ENCODE data around the gene CACNA1F.
A peak's percentile ranks its signal among the peaks of the same experiment; 100 is the strongest.

Gene CACNA1F

DNA sequence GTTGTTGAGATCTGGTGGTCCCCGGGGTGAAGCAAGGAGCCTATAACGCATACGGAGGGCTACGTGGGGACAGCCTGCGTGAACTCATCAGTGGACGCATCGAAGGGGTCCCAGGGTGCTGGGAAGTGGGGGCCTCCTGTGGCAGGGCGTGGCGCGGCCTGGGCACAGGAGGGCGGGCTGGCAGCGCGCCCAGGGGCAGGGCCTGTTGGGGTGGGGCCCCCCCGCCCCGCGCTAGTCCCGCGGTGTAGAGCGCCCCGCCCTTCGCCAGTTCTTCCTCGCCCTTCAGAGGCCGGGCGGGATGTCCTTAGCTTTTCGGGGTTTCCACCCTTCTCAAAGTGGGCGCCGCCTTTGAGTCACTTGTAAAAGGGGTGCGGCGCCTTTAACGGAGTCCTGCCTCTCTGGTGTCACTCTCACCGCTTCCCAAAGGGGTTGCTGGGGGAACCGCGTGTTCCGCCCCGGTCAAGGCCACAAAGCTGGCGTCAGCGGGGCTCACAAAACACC, 60.8 kb downstream of the CACNA1F start:
- no peak for DNase-seq

DNA sequence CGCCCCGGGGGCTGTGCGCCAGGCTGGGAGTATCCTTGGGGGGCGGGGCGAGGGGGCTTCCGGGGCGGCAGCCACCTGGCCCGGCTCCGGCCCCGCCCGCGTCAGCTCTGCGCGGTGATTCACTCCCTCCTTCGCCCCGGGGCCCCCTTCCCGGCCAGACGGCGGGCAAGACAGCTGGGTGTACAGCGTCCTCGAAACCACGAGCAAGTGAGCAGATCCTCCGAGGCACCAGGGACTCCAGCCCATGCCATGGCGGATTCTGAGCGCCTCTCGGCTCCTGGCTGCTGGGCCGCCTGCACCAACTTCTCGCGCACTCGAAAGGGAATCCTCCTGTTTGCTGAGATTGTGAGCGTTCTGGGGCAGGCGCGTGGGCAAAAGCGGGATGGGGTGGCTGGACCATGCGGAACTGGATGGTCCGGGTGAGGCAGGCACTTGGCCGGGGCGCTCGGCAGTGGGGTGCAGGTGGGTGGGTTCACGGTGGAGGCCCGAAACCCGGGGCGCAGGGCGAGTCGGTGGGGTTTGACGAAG, 61.3 kb downstream of the CACNA1F start, which contains the start of gene PLP2:
Gene PLP2, plus strand, starts transcription at position 147 of the 528 bp plus-strand sequence. Its CDS starts 103 bp downstream, at position 250.
- peak; percentile 63 for DNase-seq

DNA sequence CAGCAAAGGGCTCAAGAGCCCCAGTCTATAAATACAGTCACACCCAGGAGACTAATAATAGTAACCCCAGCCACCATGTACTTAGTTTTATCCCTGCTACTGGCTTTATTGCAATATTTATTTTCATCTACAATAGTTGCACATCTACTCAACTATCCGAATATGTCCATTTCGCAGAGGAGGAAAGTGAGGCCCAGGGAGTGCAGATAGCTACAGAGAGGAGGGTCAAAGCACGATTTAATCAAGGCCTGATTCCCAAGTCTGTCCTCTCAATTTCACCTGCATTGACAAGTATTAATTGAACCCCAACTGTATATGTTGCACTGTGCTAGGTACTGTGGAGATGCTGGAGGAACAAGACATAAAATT, 65.4 kb downstream of the CACNA1F start:
- DNase-seq: no peak

GRCh38 chrX:49166914-49167739, 66.0 kb downstream of the CACNA1F start:
- DNase-seq: peak; percentile 82

DNA sequence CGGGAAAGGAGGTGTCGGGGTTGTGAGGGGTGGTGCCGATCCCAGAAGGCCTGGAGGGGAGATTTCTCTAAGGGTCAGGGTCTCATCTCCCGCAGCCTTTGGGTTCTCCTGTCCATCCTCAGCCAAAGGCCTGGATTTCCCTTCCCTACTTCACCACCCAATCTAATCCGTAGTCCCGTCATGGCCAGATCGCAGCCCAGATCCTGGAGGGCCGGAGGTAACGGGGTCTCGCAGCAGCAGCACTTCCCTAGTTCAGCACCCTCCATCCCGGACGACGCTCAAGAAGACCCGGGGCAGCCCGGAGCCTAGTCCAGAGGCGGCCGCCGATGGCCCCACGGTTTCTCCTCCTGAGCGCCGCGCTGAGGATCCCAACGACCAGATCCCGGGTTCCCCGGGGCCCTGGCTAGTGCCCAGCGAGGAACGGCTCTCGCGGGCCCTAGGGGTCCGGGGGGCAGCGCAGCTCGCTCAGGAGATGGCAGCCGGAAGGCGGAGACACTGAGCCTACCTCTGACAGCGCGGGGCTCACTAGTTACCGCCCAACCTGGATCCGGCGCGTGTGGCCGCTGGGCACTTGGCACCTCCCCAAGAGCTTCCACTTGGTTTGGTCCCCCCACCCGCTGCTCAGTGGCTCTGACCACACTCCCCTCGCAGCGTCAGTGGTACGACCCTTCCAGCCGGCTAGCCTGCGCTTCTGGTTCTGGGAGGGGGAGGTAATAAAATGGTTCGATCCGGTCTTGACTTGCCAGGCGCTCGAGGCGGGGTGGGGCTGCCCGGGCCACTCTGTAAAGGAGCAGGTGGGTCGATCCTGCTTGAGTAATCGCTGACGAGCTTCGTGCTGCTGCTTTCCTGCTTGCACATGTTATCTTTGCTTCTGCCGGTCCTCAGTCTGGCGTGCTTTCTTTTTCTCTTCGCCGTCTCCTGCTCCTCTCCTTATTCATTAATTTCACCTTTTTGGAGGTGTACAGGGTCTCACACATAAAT, 66.9 kb downstream of the CACNA1F start:
- peak; percentile 81 for DNase-seq

GRCh38 chrX:49164589-49165360, 68.4 kb downstream of the CACNA1F start:
- no peak for DNase-seq

- peak; percentile 91 for DNase-seq
Observed at GRCh38 chrX:49163555-49164419, 69.4 kb downstream of the CACNA1F start.

GRCh38 chrX:49162620-49163019, 70.5 kb downstream of the CACNA1F start, which contains the start of gene MAGIX:
Gene MAGIX, plus strand, starts transcription at chrX:49162758. Its CDS starts 132 bp downstream, at chrX:49162890.
- no peak for DNase-seq

DNA sequence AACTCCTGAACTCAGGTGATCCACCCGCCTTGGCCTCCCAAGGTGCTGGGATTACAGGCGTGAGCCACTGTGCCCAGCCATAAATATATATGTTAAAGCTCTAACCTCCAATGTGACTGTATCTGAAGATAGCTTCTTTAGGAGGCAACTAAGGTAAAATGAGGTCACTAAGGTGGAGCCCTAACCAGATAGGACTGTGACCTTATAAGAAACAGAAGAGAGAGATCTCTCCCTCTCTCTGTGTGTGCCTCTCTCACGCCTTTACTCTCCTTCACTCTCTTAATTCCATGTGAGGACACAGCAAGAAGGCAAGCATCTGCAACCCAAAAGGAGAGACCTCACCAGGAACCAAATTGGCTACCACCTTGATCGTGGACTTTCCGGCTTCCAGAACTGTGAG, 71.5 kb downstream of the CACNA1F start:
- DNase-seq: no peak

DNA sequence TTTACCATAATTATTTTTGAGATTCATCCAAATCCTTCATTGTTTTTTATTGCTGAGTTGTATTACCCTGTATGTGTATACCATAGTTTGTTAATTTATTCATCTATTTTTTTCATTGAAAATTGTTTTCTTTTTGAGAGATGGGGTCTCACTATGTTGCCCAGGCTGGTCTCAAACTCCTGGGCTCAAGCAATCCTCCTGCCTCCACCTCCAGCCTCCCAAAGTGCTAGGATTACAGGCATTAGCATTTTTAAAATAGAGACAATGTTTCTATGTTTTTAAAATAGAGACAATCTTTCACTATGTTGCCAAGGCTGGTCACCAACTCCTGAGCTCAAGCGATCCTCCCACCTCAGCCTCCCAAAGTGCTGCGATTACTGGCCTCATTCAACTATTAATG, 72.2 kb downstream of the CACNA1F start:
- DNase-seq: no peak

DNA sequence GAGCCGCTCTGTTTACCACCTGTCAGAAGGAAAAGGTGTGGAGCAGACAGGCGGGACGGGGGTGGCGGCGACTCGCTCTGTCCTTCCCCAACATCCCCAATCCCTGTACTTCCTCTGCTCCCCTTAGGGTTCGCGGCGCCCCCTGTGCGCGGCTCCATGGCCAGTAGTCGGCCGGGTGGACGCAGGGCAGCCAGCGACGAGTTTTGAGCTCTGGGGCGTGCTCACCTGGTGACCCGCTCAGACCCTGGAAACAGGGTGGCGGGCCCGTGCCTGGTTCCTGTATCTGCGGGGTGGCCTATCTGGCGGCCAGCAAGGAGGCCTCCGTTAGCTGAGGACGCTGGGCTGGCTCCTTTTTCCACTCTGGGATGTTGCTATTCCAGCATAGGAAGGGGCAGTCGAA, 75.9 kb downstream of the CACNA1F start:
- no peak for DNase-seq

DNA sequence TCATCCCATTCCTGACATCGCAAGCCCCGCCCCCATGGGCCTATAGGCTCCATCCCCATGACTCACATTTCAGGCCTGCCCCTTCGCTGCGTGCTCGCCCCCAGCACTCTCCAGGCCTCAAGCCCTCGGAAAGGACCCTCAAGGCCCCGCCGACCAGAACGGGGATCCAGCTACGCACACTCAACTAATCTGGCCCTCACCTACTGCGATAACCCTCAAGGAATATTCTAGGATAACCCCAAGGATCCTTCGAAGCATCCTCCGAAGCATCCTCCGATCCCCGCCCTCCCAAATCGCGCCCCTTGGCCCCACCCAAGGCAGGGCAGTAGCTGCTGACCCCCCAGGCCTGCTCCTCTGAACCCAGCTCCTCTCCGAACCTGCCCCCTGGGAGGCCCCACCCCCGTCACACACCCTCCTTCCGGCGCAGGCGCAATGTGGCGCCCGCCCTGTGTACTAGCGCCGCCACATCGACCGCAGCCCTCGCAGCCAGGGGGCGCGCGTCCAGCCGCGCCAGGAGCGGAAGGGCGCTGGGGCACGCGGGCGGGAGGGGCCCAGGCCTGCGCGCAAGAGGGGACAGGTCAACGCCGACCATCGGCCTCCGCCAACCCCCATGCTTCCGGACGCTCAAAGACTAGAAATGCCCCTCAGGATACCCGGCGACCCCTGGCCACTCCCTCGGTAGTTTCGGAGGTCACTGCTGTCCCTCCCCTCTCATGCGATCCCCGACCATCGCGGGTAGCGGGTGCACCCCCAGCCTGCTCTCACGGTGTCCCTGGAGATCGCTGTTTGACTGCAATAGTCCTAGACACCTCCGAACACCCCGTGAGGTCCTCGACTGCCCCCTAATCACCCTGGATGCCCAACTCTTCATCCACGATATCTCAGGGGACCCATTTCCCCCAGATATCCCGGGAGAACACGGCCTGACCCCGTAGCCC, 77.0 kb downstream of the CACNA1F start:
- peak; percentile 92 for DNase-seq

DNA sequence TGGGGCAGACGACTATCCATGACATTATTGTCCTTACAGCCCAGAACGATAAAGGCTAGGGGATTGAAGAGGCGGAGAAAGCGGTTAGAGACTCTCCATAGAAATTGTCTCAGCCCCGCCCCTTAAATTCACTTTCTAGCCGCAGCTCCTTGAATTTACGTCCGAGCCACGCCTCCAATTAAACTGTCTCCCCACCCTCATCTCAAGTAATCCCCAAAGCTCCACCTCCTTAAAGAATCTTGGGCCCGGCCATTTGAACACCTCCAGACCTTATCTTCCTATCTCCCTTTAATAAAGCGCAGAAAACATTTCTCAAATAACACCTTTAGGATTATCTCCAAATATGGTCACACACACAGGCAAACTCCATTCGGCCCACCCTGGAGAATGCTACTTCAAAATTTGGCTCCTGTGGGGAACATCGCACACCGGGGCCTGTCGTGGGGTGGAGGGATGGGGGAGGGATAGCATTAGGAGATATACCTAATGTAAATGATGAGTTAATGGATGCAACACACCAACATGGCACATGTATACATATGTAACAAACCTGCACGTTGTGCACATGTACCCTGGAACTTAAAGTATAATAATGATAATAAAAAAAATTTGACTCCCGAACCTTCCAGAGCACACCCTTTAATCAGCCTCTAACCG, 77.8 kb downstream of the CACNA1F start:
- DNase-seq: no peak
